ENCODE results near the gene DENND5B. TPM values are rescaled to one million over a fixed set of nuclear protein-coding genes. Genes with fewer than 3 reads are reported as not detected.

The DENND5B gene
- total and polyA plus RNA-seq, 3 experiments from 2014 or later = 0.04 TPM; not detected in 2

DNA sequence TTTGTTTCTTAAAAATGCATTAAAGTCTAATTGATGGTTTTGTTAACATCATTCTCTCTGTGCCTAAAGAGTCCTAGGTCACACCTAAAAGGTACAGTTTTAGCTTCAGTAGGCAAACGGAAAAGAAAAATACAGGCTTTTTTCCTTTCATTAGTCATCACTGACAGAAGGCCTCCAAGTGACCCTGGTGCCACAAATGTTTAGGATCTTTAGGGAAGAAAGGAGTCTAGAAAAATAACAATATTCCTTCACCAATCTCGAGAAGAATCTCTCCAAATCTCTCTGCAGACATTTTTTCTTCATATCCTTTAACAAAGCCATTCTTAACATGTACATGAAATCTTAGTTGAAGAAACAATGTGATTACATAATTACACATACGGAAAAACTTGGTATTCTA is 2.0 kb downstream of the DENND5B start:
- CTCF ChIA-PET = no interaction called here
- Histone ChIP-seq H3K4me1 (ENCODE audit: insufficient read depth, low read length) (peaks cover 6% of the 10 kb centered on the region), H3K27ac (ENCODE audit: low read depth, low read length) (no peak overlapping the region), H3K4me3 (ENCODE audit: low read length) (no peak overlapping the region), H3K9me3 (ENCODE audit: low read length) (no peaks in the 10 kb centered on the region), H3K36me3 (ENCODE audit: insufficient read depth, low read length) (no peaks in the 10 kb centered on the region), H3K27me3 (ENCODE audit: insufficient read depth, low read length, poor library complexity, severe bottlenecking) (peaks cover 12% of the 10 kb centered on the region)
- Mint-ChIP-seq H3K36me3 (no peaks in the 10 kb centered on the region), H3K27ac (no peak overlapping the region), H3K4me1 (peaks cover 9 to 20% (median 18%) of the 10 kb centered on the region in 3 donors), H3K4me3 (peak overlapping the region; percentile 71 to 91 (median 83)), H3K9me3 (peaks cover 0 to 2% (median 0%) of the 10 kb centered on the region in 5 donors), H3K27me3 (peaks cover 40 to 59% of the 10 kb centered on the region in 2 donors)
- no peak for DNase-seq
- POLR2A ChIA-PET = no interaction called here

DNA sequence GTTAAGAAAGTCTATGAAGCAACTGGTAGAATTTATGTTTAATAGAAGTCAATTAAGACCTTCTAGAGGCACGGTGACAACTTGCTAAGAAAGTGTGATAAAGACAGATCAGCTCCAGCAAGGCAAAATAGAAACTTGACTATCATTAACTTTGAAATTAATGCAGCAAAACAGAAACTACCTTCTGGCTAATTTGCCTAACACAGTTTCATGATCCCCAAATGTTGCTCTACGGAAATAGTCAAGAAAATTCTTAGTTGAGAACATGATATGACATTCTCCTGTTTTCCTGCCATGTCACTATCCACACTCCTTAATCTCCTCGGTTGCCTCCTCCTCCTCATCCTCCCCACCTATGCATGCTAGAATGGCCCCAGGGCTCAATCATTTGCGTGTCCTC is 4.2 kb downstream of the DENND5B start:
- Mint-ChIP-seq H3K4me1 (peaks cover 9 to 14% (median 14%) of the 10 kb centered on the region in 3 donors), H3K27ac (no peak overlapping the region), H3K27me3 (peaks cover 35 to 56% of the 10 kb centered on the region in 2 donors), H3K4me3 (no peak overlapping the region), H3K36me3 (no peaks in the 10 kb centered on the region), H3K9me3 (peaks cover 0 to 2% (median 0%) of the 10 kb centered on the region in 5 donors)
- DNase-seq = no peak
- ChIA-PET CTCF (no interaction called here), POLR2A (no interaction called here)
- peaks cover 6% of the 10 kb centered on the region for H3K4me1 ChIP-seq (ENCODE audit: insufficient read depth, low read length)
- no peaks in the 10 kb centered on the region for H3K36me3 ChIP-seq (ENCODE audit: insufficient read depth, low read length)
- peaks cover 11% of the 10 kb centered on the region for H3K27me3 ChIP-seq (ENCODE audit: insufficient read depth, low read length, poor library complexity, severe bottlenecking)
- no peaks in the 10 kb centered on the region for H3K9me3 ChIP-seq (ENCODE audit: low read length)
- no peak overlapping the region for H3K4me3 ChIP-seq (ENCODE audit: low read length)
- H3K27ac ChIP-seq (ENCODE audit: low read depth, low read length) = no peak overlapping the region

DNA sequence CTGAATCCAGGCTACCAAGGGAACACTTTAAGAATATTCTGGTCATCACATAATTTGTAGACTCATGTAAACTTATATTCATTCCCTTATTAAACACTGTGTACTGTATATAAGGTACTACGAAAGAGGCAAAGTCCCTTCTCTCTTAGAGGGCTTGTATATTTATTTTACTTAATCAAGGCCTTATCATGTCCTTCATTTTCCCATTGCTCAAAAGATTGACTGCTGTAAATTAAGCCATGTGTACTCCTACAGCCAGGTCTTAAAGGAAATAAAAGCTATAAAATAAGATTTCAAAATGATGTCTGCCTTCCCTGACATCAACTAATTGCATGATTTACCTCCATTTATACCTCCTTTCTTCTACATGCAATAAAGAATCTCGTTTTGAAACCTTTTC is 5.0 kb downstream of the DENND5B start:
- no peaks in the 10 kb centered on the region for H3K9me3 Mint-ChIP-seq
- H3K27me3 Mint-ChIP-seq = peaks cover 30 to 53% of the 10 kb centered on the region in 2 donors
- H3K4me1 Mint-ChIP-seq = peaks cover 4 to 8% (median 8%) of the 10 kb centered on the region in 3 donors
- H3K27me3 ChIP-seq (ENCODE audit: insufficient read depth, low read length, poor library complexity, severe bottlenecking) = peaks cover 5% of the 10 kb centered on the region
- no peaks in the 10 kb centered on the region for H3K36me3 ChIP-seq (ENCODE audit: insufficient read depth, low read length)
- no peaks in the 10 kb centered on the region for H3K36me3 Mint-ChIP-seq
- DNase-seq = no peak
- no peaks in the 10 kb centered on the region for H3K9me3 ChIP-seq (ENCODE audit: low read length)
- H3K4me3 ChIP-seq (ENCODE audit: low read length) = no peak overlapping the region
- H3K27ac Mint-ChIP-seq = no peak overlapping the region
- no peaks in the 10 kb centered on the region for H3K4me1 ChIP-seq (ENCODE audit: insufficient read depth, low read length)
- ChIA-PET CTCF (no interaction called here), POLR2A (no interaction called here)
- H3K4me3 Mint-ChIP-seq = no peak overlapping the region
- H3K27ac ChIP-seq (ENCODE audit: low read depth, low read length) = no peak overlapping the region

DNA sequence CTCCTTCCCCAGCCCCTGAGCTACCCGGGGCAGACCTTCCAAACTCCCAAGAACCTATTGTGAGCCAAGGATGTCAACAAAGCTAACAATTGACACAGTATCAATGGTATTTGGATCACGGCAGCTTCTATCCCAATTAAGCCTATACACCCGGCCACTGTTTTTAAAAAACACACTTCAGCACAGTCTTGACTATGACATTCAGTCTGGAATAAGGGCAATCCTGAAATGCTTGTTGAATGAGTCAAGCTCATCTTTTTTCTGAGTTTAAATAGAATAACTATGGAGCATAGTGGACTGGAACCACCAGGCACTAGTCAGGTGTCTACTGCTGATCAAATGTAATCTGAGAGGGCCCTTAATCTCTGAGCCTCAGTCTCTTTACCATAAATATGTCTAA is 5.7 kb downstream of the DENND5B start:
- no peaks in the 10 kb centered on the region for H3K36me3 ChIP-seq (ENCODE audit: insufficient read depth, low read length)
- H3K27me3 ChIP-seq (ENCODE audit: insufficient read depth, low read length, poor library complexity, severe bottlenecking) = peaks cover 5% of the 10 kb centered on the region
- no peaks in the 10 kb centered on the region for H3K4me1 ChIP-seq (ENCODE audit: insufficient read depth, low read length)
- no peaks in the 10 kb centered on the region for H3K9me3 ChIP-seq (ENCODE audit: low read length)
- DNase-seq = no peak
- no peak overlapping the region for H3K27ac ChIP-seq (ENCODE audit: low read depth, low read length)
- no peak overlapping the region for H3K4me3 ChIP-seq (ENCODE audit: low read length)
- no peak overlapping the region for H3K27ac Mint-ChIP-seq
- no peaks in the 10 kb centered on the region for H3K9me3 Mint-ChIP-seq
- H3K4me1 Mint-ChIP-seq = peaks cover 4 to 8% (median 8%) of the 10 kb centered on the region in 3 donors
- no peaks in the 10 kb centered on the region for H3K36me3 Mint-ChIP-seq
- POLR2A ChIA-PET = no interaction called here
- CTCF ChIA-PET = no interaction called here
- H3K4me3 Mint-ChIP-seq = no peak overlapping the region
- H3K27me3 Mint-ChIP-seq = peaks cover 30 to 53% of the 10 kb centered on the region in 2 donors

DNA sequence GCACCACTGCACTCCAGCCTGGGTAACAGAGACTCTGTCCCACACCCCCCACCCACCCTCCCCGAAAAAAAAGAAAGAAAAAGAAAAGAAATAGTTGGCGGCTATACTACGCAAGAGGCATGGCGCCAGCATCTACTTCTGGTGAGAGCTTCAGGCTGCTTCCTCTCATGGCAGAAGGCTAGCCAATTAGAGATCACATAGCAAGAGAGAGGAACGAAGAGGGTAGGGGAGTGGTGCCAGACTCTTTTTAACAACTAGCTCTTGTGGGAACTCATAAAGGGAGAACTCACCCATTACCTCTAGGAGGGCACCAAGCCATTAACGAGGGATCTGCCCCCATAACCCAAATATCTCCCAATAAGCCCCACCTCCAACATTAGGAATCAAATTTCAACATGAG is 6.2 kb downstream of the DENND5B start:
- Mint-ChIP-seq H3K4me1 (peaks cover 4 to 7% (median 7%) of the 10 kb centered on the region in 3 donors), H3K36me3 (no peaks in the 10 kb centered on the region), H3K27ac (no peak overlapping the region), H3K4me3 (no peak overlapping the region), H3K27me3 (peaks cover 29 to 52% of the 10 kb centered on the region in 2 donors), H3K9me3 (no peaks in the 10 kb centered on the region)
- no peak overlapping the region for H3K27ac ChIP-seq (ENCODE audit: low read depth, low read length)
- ChIA-PET CTCF (no interaction called here), POLR2A (no interaction called here)
- H3K36me3 ChIP-seq (ENCODE audit: insufficient read depth, low read length) = no peaks in the 10 kb centered on the region
- no peak overlapping the region for H3K4me3 ChIP-seq (ENCODE audit: low read length)
- H3K27me3 ChIP-seq (ENCODE audit: insufficient read depth, low read length, poor library complexity, severe bottlenecking) = peaks cover 3% of the 10 kb centered on the region
- no peaks in the 10 kb centered on the region for H3K9me3 ChIP-seq (ENCODE audit: low read length)
- DNase-seq = no peak
- no peaks in the 10 kb centered on the region for H3K4me1 ChIP-seq (ENCODE audit: insufficient read depth, low read length)

DNA sequence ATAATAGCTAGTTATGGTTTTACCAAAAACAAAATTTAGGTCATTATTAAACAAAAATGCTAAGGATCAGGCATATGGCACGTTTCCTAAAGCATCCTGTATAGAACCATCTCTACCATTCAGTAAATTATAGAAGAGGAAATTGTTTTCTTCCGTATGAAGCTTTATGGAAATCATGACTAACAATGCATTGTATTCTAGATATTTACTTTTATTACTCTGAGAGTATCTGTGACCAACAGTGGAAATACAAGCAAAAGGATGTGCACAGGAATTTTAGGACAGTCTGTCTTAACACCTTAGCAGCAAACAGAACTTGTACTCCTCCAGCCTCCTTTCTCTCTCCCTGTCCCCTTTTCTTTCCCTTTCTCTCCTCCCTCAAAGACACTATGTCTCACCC is 7.1 kb downstream of the DENND5B start:
- no peaks in the 10 kb centered on the region for H3K36me3 ChIP-seq (ENCODE audit: insufficient read depth, low read length)
- H3K27ac Mint-ChIP-seq = no peak overlapping the region
- H3K27ac ChIP-seq (ENCODE audit: low read depth, low read length) = no peak overlapping the region
- H3K27me3 ChIP-seq (ENCODE audit: insufficient read depth, low read length, poor library complexity, severe bottlenecking) = no peaks in the 10 kb centered on the region
- H3K4me1 ChIP-seq (ENCODE audit: insufficient read depth, low read length) = no peaks in the 10 kb centered on the region
- no peak for DNase-seq
- no peak overlapping the region for H3K4me3 ChIP-seq (ENCODE audit: low read length)
- POLR2A ChIA-PET = no interaction called here
- H3K9me3 Mint-ChIP-seq = no peaks in the 10 kb centered on the region
- CTCF ChIA-PET = no interaction called here
- no peaks in the 10 kb centered on the region for H3K9me3 ChIP-seq (ENCODE audit: low read length)
- H3K27me3 Mint-ChIP-seq = peaks cover 22 to 43% of the 10 kb centered on the region in 2 donors
- no peak overlapping the region for H3K4me3 Mint-ChIP-seq
- H3K36me3 Mint-ChIP-seq = no peaks in the 10 kb centered on the region
- H3K4me1 Mint-ChIP-seq = no peaks in the 10 kb centered on the region

DNA sequence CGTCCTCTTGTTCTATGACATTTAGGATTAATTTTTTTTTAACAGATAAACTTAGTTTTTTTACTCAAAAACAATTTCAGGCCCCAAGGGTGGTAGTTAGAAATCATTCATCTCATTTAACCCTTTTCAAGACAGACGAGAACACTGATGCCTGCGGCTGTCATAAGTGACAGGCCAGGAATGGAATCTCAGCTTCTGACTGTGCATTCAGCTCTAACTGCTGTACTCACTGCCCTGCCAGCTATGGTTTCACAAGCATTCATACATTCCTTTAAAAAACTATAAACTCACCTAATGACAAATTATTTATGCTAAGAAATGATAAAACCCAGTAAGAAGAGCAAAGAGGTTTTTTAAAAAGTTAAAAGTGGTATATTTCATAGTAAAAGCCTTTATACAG is 8.8 kb downstream of the DENND5B start:
- no peaks in the 10 kb centered on the region for H3K4me1 ChIP-seq (ENCODE audit: insufficient read depth, low read length)
- no peak for DNase-seq
- ChIA-PET POLR2A (no interaction called here), CTCF (no interaction called here)
- Mint-ChIP-seq H3K27ac (no peak overlapping the region), H3K9me3 (no peaks in the 10 kb centered on the region), H3K4me3 (no peak overlapping the region), H3K36me3 (no peaks in the 10 kb centered on the region), H3K4me1 (no peaks in the 10 kb centered on the region), H3K27me3 (peaks cover 10 to 36% of the 10 kb centered on the region in 2 donors)
- no peaks in the 10 kb centered on the region for H3K36me3 ChIP-seq (ENCODE audit: insufficient read depth, low read length)
- no peaks in the 10 kb centered on the region for H3K9me3 ChIP-seq (ENCODE audit: low read length)
- no peaks in the 10 kb centered on the region for H3K27me3 ChIP-seq (ENCODE audit: insufficient read depth, low read length, poor library complexity, severe bottlenecking)
- H3K4me3 ChIP-seq (ENCODE audit: low read length) = no peak overlapping the region
- H3K27ac ChIP-seq (ENCODE audit: low read depth, low read length) = no peak overlapping the region

DNA sequence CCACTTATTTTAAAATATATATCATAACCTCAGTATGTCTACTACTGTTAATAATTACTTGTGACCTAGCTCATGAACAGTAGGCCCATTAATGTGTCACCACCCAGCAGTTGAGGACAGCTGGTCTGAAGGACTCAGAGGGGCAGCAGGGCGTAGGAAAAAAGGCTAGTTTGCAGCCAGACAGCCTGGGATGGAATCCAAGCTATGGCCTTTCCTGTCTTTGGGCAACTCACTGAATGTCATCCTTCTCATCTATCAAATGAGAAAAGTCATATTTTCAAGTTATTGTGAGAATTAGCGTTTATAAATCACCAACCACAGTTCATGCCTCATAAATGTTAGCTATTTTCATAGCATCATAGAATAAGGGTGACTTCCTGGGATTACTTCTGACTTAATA is 12.3 kb downstream of the DENND5B start:
- H3K27me3 Mint-ChIP-seq = peaks cover 5 to 22% of the 10 kb centered on the region in 2 donors
- H3K9me3 Mint-ChIP-seq = peaks cover 0 to 2% (median 0%) of the 10 kb centered on the region in 5 donors
- no peak overlapping the region for H3K27ac Mint-ChIP-seq
- Histone ChIP-seq H3K9me3 (ENCODE audit: low read length) (no peaks in the 10 kb centered on the region), H3K27me3 (ENCODE audit: insufficient read depth, low read length, poor library complexity, severe bottlenecking) (no peaks in the 10 kb centered on the region), H3K27ac (ENCODE audit: low read depth, low read length) (no peak overlapping the region), H3K36me3 (ENCODE audit: insufficient read depth, low read length) (no peaks in the 10 kb centered on the region), H3K4me1 (ENCODE audit: insufficient read depth, low read length) (no peaks in the 10 kb centered on the region), H3K4me3 (ENCODE audit: low read length) (no peak overlapping the region)
- DNase-seq = no peak
- no peaks in the 10 kb centered on the region for H3K36me3 Mint-ChIP-seq
- no peaks in the 10 kb centered on the region for H3K4me1 Mint-ChIP-seq
- ChIA-PET POLR2A (no interaction called here), CTCF (no interaction called here)
- no peak overlapping the region for H3K4me3 Mint-ChIP-seq
